ENCODE data around the gene ATG2B. TPM values are rescaled to one million over a fixed set of nuclear protein-coding genes. Genes with fewer than 3 reads are reported as not detected.

The ATG2B gene
- total and polyA plus RNA-seq, 2 of the 4 experiments (the other 2 are of a cell fraction): 6.9 to 22.0 TPM

- TF ChIP-seq RFX5 (IDR thresholded peaks at IDR 0.05; ENCODE audit: low read depth, low read length): no peak
- TF ChIP-seq MAFK (IDR thresholded peaks at IDR 0.05; ENCODE audit: low read depth, low read length): no peak
These were observed 95.2 kb downstream of the ATG2B start (continued) for GRCh38 chr14:96267916-96268315.

- Histone ChIP-seq H4K5ac (ENCODE audit: low read depth, low read length) (peak overlapping the region; percentile 73), H3K4me3 (ENCODE audit: insufficient read depth, low read depth, low read length) (no peak overlapping the region), H2BK20ac (ENCODE audit: low read depth, low read length) (peak overlapping the region; percentile 98), H4K20me1 (ENCODE audit: insufficient read depth, low read length) (peaks cover 11% of the 10 kb centered on the region), H3K27me3 (ENCODE audit: control insufficient read depth, insufficient read depth, low read length) (no peaks in the 10 kb centered on the region), H3K14ac (replicated peaks; ENCODE audit: low read depth, low read length) (peak overlapping the region; percentile 68; the same call in 1 of the 2 replicates), H3K36me3 (ENCODE audit: control insufficient read depth, insufficient read depth, low read length) (peaks cover 47% of the 10 kb centered on the region), H4K91ac (ENCODE audit: insufficient read depth, low read depth, low read length) (peak overlapping the region; percentile 95), H2BK15ac (ENCODE audit: low read depth, low read length) (peak overlapping the region; percentile 18; the same call in 1 of the 3 replicates), H3K9ac (ENCODE audit: low read depth, low read length) (no peak overlapping the region), H2AK9ac (replicated peaks; ENCODE audit: low read depth, low read length, poor library complexity) (peak overlapping the region; percentile 80), H2BK5ac (ENCODE audit: low read depth, low read length, poor library complexity, severe bottlenecking) (peak overlapping the region; percentile 86), H3K18ac (ENCODE audit: low read depth, low read length) (peak overlapping the region; percentile 85), H3K79me1 (ENCODE audit: low read depth in 1 of 2, low read length in 2 of 2) (peaks cover 17 to 65% of the 10 kb centered on the region in 2 experiments), H3K23ac (ENCODE audit: low read depth, low read length) (peak overlapping the region; percentile 2), H2AK5ac (ENCODE audit: low read depth, low read length) (peak overlapping the region; percentile 84), H3K27ac (ENCODE audit: insufficient read depth, low read length) (peak overlapping the region; percentile 70), H3K9me3 (ENCODE audit: control insufficient read depth, insufficient read depth, low read length) (0 out of 2 replicates have a peak, but pooled peaks cover 2% of the 10 kb centered on the region), H3K4ac (ENCODE audit: low read depth, low read length) (peak overlapping the region; percentile 95), H2BK120ac (ENCODE audit: low read depth, low read length) (peak overlapping the region; percentile 89), H3K4me1 (ENCODE audit: control insufficient read depth, insufficient read depth, low read length) (peaks cover 39% of the 10 kb centered on the region), H3K4me2 (ENCODE audit: low read depth, low read length) (no peak overlapping the region), H3K9me1 (ENCODE audit: insufficient read depth, low read length) (peaks cover 28% of the 10 kb centered on the region), H4K8ac (ENCODE audit: low read depth in 2 of 2, low read length in 2 of 2) (peak overlapping the region; percentile 67 to 88; a peak in 3 of 4 replicates), H2AFZ (replicated peaks; ENCODE audit: low read length, poor library complexity) (peak overlapping the region; percentile 55), H3K56ac (ENCODE audit: extremely low read depth, insufficient read depth, low read length) (peak overlapping the region; percentile 21; the same call in 1 of the 2 replicates)
- intact Hi-C loops (cut with micrococcal nuclease): loop anchor here (5.0 to 10.0 kb wide), 2 partner anchors 145 to 733 kb away; partner anchors contain the start of gene GLRX5
- ChIA-PET CTCF (interaction anchor here (1.2 kb wide), 1 partner anchor 169 kb away, joined by 4 read pairs; no protein-coding TSS in a partner anchor), POLR2A (ENCODE audit: unreplicated experiment) (no interaction called here)
- in situ Hi-C loops (cut with MboI; ENCODE audit: low sequenced_read_pairs): loop anchor here (25.0 kb wide), 1 partner anchor 730 kb away; the partner anchor contains the start of gene GLRX5
- 0% methylated on average over 2 of the region's 3 CpGs; no CpG with 5 or more reads in 1 of the 2 experiments for WGBS, 2 experiments (ENCODE audit: extremely low coverage in 2 of 2, insufficient read length in 1 of 2)
- BruUV-seq (replicated peaks): no TSS peak
- ATAC-seq (ENCODE audit: low read depth) (peak; percentile 25), DNase-seq (peak; percentile 91)
- TF ChIP-seq POLR2A (IDR thresholded peaks at IDR 0.05; ENCODE audit: low read depth, low read length): peak; percentile 36; the same call in 1 of the 2 replicates
- TF ChIP-seq CTCF (conservative IDR thresholded peaks at IDR 0.05; ENCODE audit: low read depth, low read length): no peak
- dilution Hi-C loops (cut with HindIII; ENCODE audit: low sequenced_read_pairs, unreplicated experiment): no loop called here
These were observed 95.8 kb downstream of the ATG2B start for GRCh38 chr14:96267336-96267735.

Data from IMR-90 (cell line).